Measurements from ENCODE around the gene BRAF. TPM values are rescaled to one million over a fixed set of nuclear protein-coding genes. Genes with fewer than 3 reads are reported as not detected.
"Not testable (repeated sequence)": the region's sequence is repeated elsewhere in the genome, so short reads cannot be mapped to it uniquely, and the experiment has no call there.

The BRAF gene
- total RNA-seq, 1 experiment from 2014 or later: 31.3 TPM

GRCh38 chr7:140774371-140774770 is 150.4 kb downstream of the BRAF start:
- Mint-ChIP-seq H3K27me3 (ENCODE audit: unreplicated experiment) (no peaks in the 10 kb centered on the region), H3K9me3 (ENCODE audit: low read depth, unreplicated experiment) (no peaks in the 10 kb centered on the region), H3K4me1 (ENCODE audit: low read depth, unreplicated experiment) (no peaks in the 10 kb centered on the region), H3K36me3 (ENCODE audit: insufficient read depth, unreplicated experiment) (no peaks in the 10 kb centered on the region), H3K27ac (ENCODE audit: unreplicated experiment) (no peak overlapping the region), H3K4me3 (ENCODE audit: low read depth, unreplicated experiment) (no peak overlapping the region)
- intact Hi-C loops (cut with micrococcal nuclease; ENCODE audit: unreplicated experiment): no loop called here
- no TSS peak for BruUV-seq (replicated peaks)
- no peak for DNase-seq
- TF ChIP-seq, protein P1, sequence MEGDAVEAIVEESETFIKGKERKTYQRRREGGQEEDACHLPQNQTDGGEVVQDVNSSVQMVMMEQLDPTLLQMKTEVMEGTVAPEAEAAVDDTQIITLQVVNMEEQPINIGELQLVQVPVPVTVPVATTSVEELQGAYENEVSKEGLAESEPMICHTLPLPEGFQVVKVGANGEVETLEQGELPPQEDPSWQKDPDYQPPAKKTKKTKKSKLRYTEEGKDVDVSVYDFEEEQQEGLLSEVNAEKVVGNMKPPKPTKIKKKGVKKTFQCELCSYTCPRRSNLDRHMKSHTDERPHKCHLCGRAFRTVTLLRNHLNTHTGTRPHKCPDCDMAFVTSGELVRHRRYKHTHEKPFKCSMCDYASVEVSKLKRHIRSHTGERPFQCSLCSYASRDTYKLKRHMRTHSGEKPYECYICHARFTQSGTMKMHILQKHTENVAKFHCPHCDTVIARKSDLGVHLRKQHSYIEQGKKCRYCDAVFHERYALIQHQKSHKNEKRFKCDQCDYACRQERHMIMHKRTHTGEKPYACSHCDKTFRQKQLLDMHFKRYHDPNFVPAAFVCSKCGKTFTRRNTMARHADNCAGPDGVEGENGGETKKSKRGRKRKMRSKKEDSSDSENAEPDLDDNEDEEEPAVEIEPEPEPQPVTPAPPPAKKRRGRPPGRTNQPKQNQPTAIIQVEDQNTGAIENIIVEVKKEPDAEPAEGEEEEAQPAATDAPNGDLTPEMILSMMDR (IDR thresholded peaks at IDR 0.05; ENCODE audit: unreplicated experiment): no peak
- CTCF ChIA-PET: no interaction called here

GRCh38 chr7:140773104-140773503 is 151.6 kb downstream of the BRAF start:
- Mint-ChIP-seq H3K4me3 (ENCODE audit: low read depth, unreplicated experiment) (no peak overlapping the region), H3K27ac (ENCODE audit: unreplicated experiment) (no peak overlapping the region), H3K36me3 (ENCODE audit: insufficient read depth, unreplicated experiment) (no peaks in the 10 kb centered on the region), H3K27me3 (ENCODE audit: unreplicated experiment) (no peaks in the 10 kb centered on the region), H3K9me3 (ENCODE audit: low read depth, unreplicated experiment) (no peaks in the 10 kb centered on the region), H3K4me1 (ENCODE audit: low read depth, unreplicated experiment) (no peaks in the 10 kb centered on the region)
- intact Hi-C loops (cut with micrococcal nuclease; ENCODE audit: unreplicated experiment): no loop called here
- no TSS peak for BruUV-seq (replicated peaks)
- no peak for DNase-seq
- CTCF ChIA-PET: no interaction called here
- TF ChIP-seq, protein P1 (IDR thresholded peaks at IDR 0.05; ENCODE audit: unreplicated experiment): no peak

DNA sequence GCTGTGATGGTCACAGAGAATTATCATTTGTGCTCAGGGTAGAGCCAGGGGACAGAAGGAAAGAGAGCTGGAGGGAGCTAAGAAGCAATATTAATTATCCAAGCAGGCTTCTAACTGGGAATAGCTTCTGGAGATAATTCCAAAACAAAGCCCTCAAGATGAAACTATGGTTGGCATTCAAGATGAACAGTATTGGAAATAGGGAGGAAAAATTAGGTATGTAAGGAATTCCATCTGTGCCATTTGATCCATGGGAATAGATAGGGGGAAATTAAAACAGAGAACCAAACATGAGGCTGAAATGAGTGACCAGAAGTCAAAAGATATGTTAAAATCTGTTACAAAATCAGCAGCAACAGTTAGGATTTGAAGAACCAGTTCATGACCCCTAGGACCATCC is 152.9 kb downstream of the BRAF start:
- Mint-ChIP-seq H3K27me3 (ENCODE audit: unreplicated experiment) (no peaks in the 10 kb centered on the region), H3K36me3 (ENCODE audit: insufficient read depth, unreplicated experiment) (peaks cover 6% of the 10 kb centered on the region), H3K4me1 (ENCODE audit: low read depth, unreplicated experiment) (no peaks in the 10 kb centered on the region), H3K4me3 (ENCODE audit: low read depth, unreplicated experiment) (no peak overlapping the region), H3K9me3 (ENCODE audit: low read depth, unreplicated experiment) (no peaks in the 10 kb centered on the region), H3K27ac (ENCODE audit: unreplicated experiment) (no peak overlapping the region)
- TF ChIP-seq, protein P1 (IDR thresholded peaks at IDR 0.05; ENCODE audit: unreplicated experiment): no peak
- no TSS peak for BruUV-seq (replicated peaks)
- CTCF ChIA-PET: no interaction called here
- intact Hi-C loops (cut with micrococcal nuclease; ENCODE audit: unreplicated experiment): no loop called here
- DNase-seq: no peak

DNA sequence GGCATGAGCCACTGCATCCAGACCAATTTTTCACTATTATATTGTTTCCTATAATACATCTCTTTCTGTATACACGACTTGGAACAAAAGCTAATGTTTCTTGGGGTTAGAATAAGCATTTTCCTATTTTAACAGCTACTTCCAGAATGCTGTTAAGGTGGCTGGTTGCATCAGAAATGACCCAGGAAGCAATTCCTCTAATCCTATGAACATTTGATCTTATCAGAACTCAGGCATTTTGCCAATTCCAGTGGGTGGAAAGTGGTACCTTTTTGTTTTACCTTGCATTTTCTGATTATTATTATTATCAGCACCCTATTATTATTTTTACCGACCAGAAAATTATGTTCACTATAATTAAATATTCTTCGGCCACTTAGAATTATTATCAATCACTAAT is 154.9 kb downstream of the BRAF start:
- no peak overlapping the region for H3K4me3 Mint-ChIP-seq (ENCODE audit: low read depth, unreplicated experiment)
- no peak overlapping the region for H3K27ac Mint-ChIP-seq (ENCODE audit: unreplicated experiment)
- peaks cover 6% of the 10 kb centered on the region for H3K36me3 Mint-ChIP-seq (ENCODE audit: insufficient read depth, unreplicated experiment)
- TF ChIP-seq, protein P1 (IDR thresholded peaks at IDR 0.05; ENCODE audit: unreplicated experiment): no peak
- no peaks in the 10 kb centered on the region for H3K9me3 Mint-ChIP-seq (ENCODE audit: low read depth, unreplicated experiment)
- BruUV-seq (replicated peaks): no TSS peak
- no peaks in the 10 kb centered on the region for H3K27me3 Mint-ChIP-seq (ENCODE audit: unreplicated experiment)
- intact Hi-C loops (cut with micrococcal nuclease; ENCODE audit: unreplicated experiment): no loop called here
- no peaks in the 10 kb centered on the region for H3K4me1 Mint-ChIP-seq (ENCODE audit: low read depth, unreplicated experiment)
- DNase-seq: no peak
- CTCF ChIA-PET: no interaction called here

DNA sequence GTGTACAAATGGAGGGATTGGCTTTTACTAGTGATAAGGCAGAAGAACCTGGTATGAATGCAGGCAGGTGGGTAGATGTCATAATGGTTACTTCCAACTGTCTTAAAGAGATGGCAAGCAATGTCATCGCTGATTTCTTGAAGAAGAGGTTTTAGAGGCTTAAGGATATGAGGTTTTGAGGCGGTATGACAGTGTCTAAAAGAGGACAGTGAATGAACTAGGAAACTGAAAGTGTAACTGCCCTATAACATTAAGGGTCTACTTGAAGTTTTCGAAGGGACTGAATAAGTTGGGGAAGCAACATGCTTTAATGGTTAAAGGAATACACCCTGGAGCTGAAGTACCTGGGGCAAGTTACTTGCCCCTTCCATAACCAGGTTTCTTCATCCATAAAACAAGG is 157.3 kb downstream of the BRAF start:
- Mint-ChIP-seq H3K27ac (ENCODE audit: unreplicated experiment) (no peak overlapping the region), H3K36me3 (ENCODE audit: insufficient read depth, unreplicated experiment) (peaks cover 6% of the 10 kb centered on the region), H3K27me3 (ENCODE audit: unreplicated experiment) (no peaks in the 10 kb centered on the region), H3K4me3 (ENCODE audit: low read depth, unreplicated experiment) (no peak overlapping the region), H3K9me3 (ENCODE audit: low read depth, unreplicated experiment) (no peaks in the 10 kb centered on the region), H3K4me1 (ENCODE audit: low read depth, unreplicated experiment) (no peaks in the 10 kb centered on the region)
- intact Hi-C loops (cut with micrococcal nuclease; ENCODE audit: unreplicated experiment): no loop called here
- TF ChIP-seq, protein P1 (IDR thresholded peaks at IDR 0.05; ENCODE audit: unreplicated experiment): no peak
- BruUV-seq (replicated peaks): no TSS peak
- no peak for DNase-seq
- CTCF ChIA-PET: no interaction called here

DNA sequence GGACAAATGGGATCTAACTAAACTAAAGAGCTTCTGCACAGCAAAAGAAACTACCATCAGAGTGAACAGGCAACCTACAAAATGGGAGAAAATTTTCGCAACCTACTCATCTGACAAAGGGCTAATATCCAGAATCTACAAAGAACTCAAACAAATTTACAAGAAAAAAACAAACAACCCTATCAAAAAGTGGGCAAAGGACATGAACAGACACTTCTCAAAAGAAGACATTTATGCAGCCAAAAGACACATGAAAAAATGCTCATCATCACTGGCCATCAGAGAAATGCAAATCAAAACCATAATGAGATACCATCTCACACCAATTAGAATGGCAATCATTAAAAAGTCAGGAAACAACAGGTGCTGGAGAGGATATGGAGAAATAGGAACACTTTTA is 159.3 kb downstream of the BRAF start:
- H3K4me3 Mint-ChIP-seq (ENCODE audit: low read depth, unreplicated experiment); BruUV-seq (replicated peaks); H3K9me3 Mint-ChIP-seq (ENCODE audit: low read depth, unreplicated experiment); H3K4me1 Mint-ChIP-seq (ENCODE audit: low read depth, unreplicated experiment); H3K27me3 Mint-ChIP-seq (ENCODE audit: unreplicated experiment); H3K36me3 Mint-ChIP-seq (ENCODE audit: insufficient read depth, unreplicated experiment); CTCF ChIA-PET; H3K27ac Mint-ChIP-seq (ENCODE audit: unreplicated experiment); DNase-seq; intact Hi-C loops (cut with micrococcal nuclease; ENCODE audit: unreplicated experiment): not testable (repeated sequence)

DNA sequence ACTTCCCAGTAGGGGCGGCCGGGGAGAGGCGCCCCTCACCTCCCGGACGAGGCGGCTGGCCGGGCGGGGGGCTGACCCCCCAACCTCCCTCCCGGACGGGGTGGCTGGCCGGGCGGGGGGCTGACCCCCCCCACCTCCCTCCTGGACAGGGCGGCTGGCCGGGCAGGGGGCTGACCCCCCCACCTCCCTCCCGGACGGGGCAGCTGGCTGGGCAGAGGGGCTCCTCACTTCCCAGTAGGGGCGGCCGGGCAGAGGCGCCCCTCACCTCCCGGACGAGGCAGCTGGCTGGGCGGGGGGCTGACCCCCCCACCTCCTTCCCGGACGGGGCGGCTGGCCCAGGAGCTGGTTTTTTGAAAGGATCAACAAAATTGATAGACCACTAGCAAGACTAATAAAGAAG is 161.6 kb downstream of the BRAF start:
- H3K36me3 Mint-ChIP-seq (ENCODE audit: insufficient read depth, unreplicated experiment); H3K4me1 Mint-ChIP-seq (ENCODE audit: low read depth, unreplicated experiment); BruUV-seq (replicated peaks); CTCF ChIA-PET; H3K4me3 Mint-ChIP-seq (ENCODE audit: low read depth, unreplicated experiment); H3K9me3 Mint-ChIP-seq (ENCODE audit: low read depth, unreplicated experiment); intact Hi-C loops (cut with micrococcal nuclease; ENCODE audit: unreplicated experiment); H3K27me3 Mint-ChIP-seq (ENCODE audit: unreplicated experiment); DNase-seq; H3K27ac Mint-ChIP-seq (ENCODE audit: unreplicated experiment): not testable (repeated sequence)
